GM12873 (cell line): ENCODE results near the gene GARIN3.

ENCODE experiments used
- CTCF ChIP-seq: IDR thresholded peaks from 2 replicates; pipeline ENCODE4 v1.5.1; 2012; ENCODE audit warnings: low read depth, mild to moderate bottlenecking, moderate library complexity, low read length, control low read depth; ENCODE audit not compliant: insufficient read depth; ENCODE audit errors: missing control alignments

GARIN3 gene

GRCh38 chr5:157167214-157167621 lies 1.2 kb upstream of the GARIN3 start:
- TF ChIP-seq CTCF = no peak

DNA sequence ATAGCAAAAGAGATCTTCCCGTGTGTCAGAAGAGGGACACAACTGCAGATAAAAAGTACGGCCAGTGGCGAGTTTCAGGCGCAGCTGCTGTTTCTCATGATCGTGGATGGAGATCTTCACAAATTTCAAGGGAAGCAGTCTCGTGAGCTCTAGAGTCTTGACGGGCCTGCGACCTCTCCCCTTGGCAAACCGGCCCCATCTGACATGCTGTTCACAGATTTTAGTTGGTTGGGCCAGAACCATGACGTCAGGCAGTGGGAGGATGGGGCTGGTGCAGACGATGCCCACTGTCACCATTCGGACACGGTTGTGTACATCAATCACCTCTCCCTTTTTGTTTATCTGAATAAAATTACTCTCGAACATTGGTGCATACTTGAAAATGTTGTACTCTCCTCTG lies 396 bp downstream of the GARIN3 start:
- no peak for TF ChIP-seq CTCF

GRCh38 chr5:157165261-157165660 lies 803 bp downstream of the GARIN3 start:
- no peak for TF ChIP-seq CTCF

DNA sequence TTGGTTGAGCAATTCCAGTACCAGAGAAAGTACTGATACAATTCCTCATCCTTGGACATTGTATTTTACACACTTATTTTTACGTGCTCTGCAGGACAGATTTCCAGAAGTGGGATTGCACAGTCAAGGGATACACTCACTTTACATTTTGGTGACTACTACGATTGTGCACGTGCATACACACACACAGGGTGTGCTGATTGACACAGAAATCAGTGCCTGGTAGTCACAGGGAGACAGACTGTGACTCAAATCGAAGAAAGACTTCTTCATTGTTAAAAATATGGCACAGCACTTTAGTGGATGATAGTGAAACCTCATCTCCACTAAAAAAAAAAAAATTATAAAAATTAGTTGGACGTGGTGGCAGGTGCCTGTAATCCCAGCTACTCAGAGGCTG lies 1.5 kb downstream of the GARIN3 start:
- no peak for TF ChIP-seq CTCF

- TF ChIP-seq CTCF = no peak
Observed at GRCh38 chr5:157162919-157163510, 3.0 kb downstream of the GARIN3 start.

- no peak for TF ChIP-seq CTCF
Observed at GRCh38 chr5:157161996-157162395, 4.1 kb downstream of the GARIN3 start.

DNA sequence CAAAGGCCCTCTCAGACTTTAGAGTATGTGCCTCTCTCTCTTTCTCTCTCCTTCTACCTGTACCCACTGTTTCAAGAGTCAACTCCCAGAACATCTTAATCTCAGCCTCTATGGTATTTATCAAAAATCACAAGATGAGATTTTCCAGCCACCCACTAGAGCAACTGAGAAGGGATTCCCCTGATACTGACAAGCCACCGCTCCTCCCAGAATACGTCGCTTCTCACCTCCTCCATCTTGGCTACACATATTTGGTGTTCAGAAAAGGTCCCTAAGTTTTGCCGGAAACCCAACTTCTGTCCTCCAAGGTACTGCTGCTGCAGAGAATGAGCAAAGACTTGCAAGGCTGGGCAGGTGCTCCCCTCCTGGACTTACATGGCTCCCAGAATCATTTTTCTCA lies 6.1 kb downstream of the GARIN3 start:
- TF ChIP-seq CTCF = no peak

- TF ChIP-seq CTCF = no peak
Observed at GRCh38 chr5:157159209-157159751, 6.8 kb downstream of the GARIN3 start.
